Esophagus muscularis mucosa (tissue), 4 donors: ENCODE results near the gene LHFPL6. TPM values are rescaled to one million over a fixed set of nuclear protein-coding genes. Genes with fewer than 3 reads are reported as not detected.

ENCODE experiments used
- DNase-seq: peaks from one replicate; pipeline ENCODE4 v3.0.0-alpha.2; 2017; ENCODE audit errors: extremely low spot score
- H3K27ac ChIP-seq, 4 donors: fragments of 200-600 bp; sonication (generic); replicated peaks in 1 of 4; 1 replicate in 3 of 4; 2 replicates in 1 of 4; pipeline ENCODE4 v1.5.1; 2016 to 2019; ENCODE audit warnings: mild to moderate bottlenecking in 1 of 4
- H3K27me3 ChIP-seq, 4 donors: fragments of 200-600 bp; sonication (generic); one replicate each; pipeline versions ENCODE4 v1.5.1 to v1.6.0; 2016 to 2019
- H3K36me3 ChIP-seq, 4 donors: fragments of 200-600 bp; sonication (generic); one replicate each; pipeline ENCODE4 v1.5.1; 2016 to 2019
- H3K4me1 ChIP-seq, 4 donors: fragments of 200-600 bp; sonication (generic); one replicate each; pipeline ENCODE4 v1.5.1; 2016 to 2019
- H3K4me3 ChIP-seq, 4 donors: fragments of 200-600 bp; sonication (generic); 1 replicate in 2 of 4; 2 replicates in 2 of 4; pipeline ENCODE4 v1.5.1; 2016 to 2019; ENCODE audit warnings: mild to moderate bottlenecking in 4 of 4, moderate library complexity in 1 of 4
- H3K9me3 ChIP-seq, 4 donors: fragments of 200-600 bp; sonication (generic); 1 replicate in 3 of 4; 2 replicates in 1 of 4; pipeline ENCODE4 v1.5.1; 2016 to 2019
- CTCF ChIP-seq, 3 experiments: fragments of 200-600 bp in 2 of 3; fragments of 450-650 bp in 1 of 3; sonication (generic) in 2 of 3; IDR thresholded peaks; one replicate each; pipeline ENCODE4 v1.5.1; 2017 to 2019; ENCODE audit warnings: antibody characterized with exemption in 3 of 3, mild to moderate bottlenecking in 2 of 3, moderate library complexity in 1 of 3
- EP300 ChIP-seq: sonication (generic); formaldehyde crosslinking; IDR thresholded peaks from one replicate; pipeline ENCODE4 v1.6.1; 2017; ENCODE audit warnings: antibody characterized with exemption
- POLR2A ChIP-seq: fragments of 450-650 bp; IDR thresholded peaks from one replicate; pipeline ENCODE4 v1.6.1; 2017; ENCODE audit warnings: antibody characterized with exemption, moderate library complexity, mild to moderate bottlenecking, low read depth
- POLR2AphosphoS5 ChIP-seq, 2 donors: sonication (generic); formaldehyde crosslinking; IDR thresholded peaks; one replicate each; pipeline ENCODE4 v1.6.1; 2017; ENCODE audit warnings: antibody characterized with exemption in 2 of 2
- WGBS: methylation state at CpG from one replicate; pipeline ENCODE4 v1.1.5; 2018; 5-methylcytosine and 5-hydroxymethylcytosine counted together
- intact Hi-C: fragments of 100-400 bp; cut with DNase I; formaldehyde crosslinking; loops from one replicate; pipeline ENCODE4 v1.15.1; 2023
- total RNA-seq, 4 donors: library from RNA; depleted of rRNA; stranded (reverse); fragments of >200 nt; gene quantifications; one replicate each; pipeline versions ENCODE4 v1.1.0 to v1.2.1, GENCODE V29; 2016

Gene LHFPL6
- total RNA-seq, 4 donors from 2014 or later = 55.6 to 75.9 (median 72.0) TPM

- no peaks in the 10 kb centered on the region for H3K36me3 ChIP-seq
- 76% methylated on average over 4 of the region's 4 CpGs for WGBS
- no peak for DNase-seq
- peaks cover 0 to 5% (median 0%) of the 10 kb centered on the region in 4 donors for H3K9me3 ChIP-seq
- no peaks in the 10 kb centered on the region for H3K4me1 ChIP-seq
- H3K27ac ChIP-seq = no peak overlapping the region
- H3K27me3 ChIP-seq = no peaks in the 10 kb centered on the region
- no peak for TF ChIP-seq EP300
- TF ChIP-seq CTCF (IDR thresholded peaks at IDR 0.05) = no peak
- no peak for TF ChIP-seq POLR2AphosphoS5 (IDR thresholded peaks at IDR 0.05)
- TF ChIP-seq POLR2A = no peak
- no peak overlapping the region for H3K4me3 ChIP-seq
- intact Hi-C loops = no loop called here
Observed at GRCh38 chr13:39336207-39336606, 266.8 kb downstream of the LHFPL6 start.

GRCh38 chr13:39335721-39336120 is 267.3 kb downstream of the LHFPL6 start:
- DNase-seq = no peak
- no peak overlapping the region for H3K27ac ChIP-seq
- no peaks in the 10 kb centered on the region for H3K36me3 ChIP-seq
- no peak overlapping the region for H3K4me3 ChIP-seq
- TF ChIP-seq EP300 = no peak
- TF ChIP-seq POLR2AphosphoS5 (IDR thresholded peaks at IDR 0.05) = no peak
- no peak for TF ChIP-seq POLR2A
- no peak for TF ChIP-seq CTCF (IDR thresholded peaks at IDR 0.05)
- H3K27me3 ChIP-seq = no peaks in the 10 kb centered on the region
- H3K4me1 ChIP-seq = no peaks in the 10 kb centered on the region
- H3K9me3 ChIP-seq = peaks cover 0 to 5% (median 0%) of the 10 kb centered on the region in 4 donors
- WGBS = 82% methylated on average over 3 of the region's 3 CpGs
- intact Hi-C loops = no loop called here

DNA sequence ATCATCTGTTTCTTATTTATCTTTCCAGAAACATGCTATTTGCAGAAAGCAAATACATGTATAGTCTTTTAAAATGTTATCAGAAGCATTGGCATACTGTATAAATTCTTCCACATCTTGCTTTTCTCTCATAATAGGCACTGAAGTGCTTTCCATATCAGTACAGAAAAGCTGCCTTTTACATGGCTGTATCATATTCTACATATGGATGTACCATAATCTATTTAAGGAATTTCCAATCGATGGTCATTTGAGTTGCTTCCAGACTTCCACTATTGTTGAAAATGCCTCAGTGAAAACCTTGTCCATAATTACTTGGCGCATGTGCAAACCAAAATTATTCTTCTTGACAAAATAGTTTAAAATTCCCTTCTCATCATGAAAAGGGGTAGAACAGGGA is 272.5 kb downstream of the LHFPL6 start:
- WGBS = 98% methylated on average over 2 of the region's 2 CpGs
- TF ChIP-seq CTCF (IDR thresholded peaks at IDR 0.05) = no peak
- TF ChIP-seq POLR2AphosphoS5 (IDR thresholded peaks at IDR 0.05) = no peak
- no peak for TF ChIP-seq EP300
- TF ChIP-seq POLR2A = no peak
- no peaks in the 10 kb centered on the region for H3K4me1 ChIP-seq
- intact Hi-C loops = no loop called here
- no peak overlapping the region for H3K4me3 ChIP-seq
- H3K27ac ChIP-seq = no peak overlapping the region
- no peak for DNase-seq
- peaks cover 0 to 5% (median 0%) of the 10 kb centered on the region in 4 donors for H3K9me3 ChIP-seq
- H3K27me3 ChIP-seq = no peaks in the 10 kb centered on the region
- no peaks in the 10 kb centered on the region for H3K36me3 ChIP-seq

DNA sequence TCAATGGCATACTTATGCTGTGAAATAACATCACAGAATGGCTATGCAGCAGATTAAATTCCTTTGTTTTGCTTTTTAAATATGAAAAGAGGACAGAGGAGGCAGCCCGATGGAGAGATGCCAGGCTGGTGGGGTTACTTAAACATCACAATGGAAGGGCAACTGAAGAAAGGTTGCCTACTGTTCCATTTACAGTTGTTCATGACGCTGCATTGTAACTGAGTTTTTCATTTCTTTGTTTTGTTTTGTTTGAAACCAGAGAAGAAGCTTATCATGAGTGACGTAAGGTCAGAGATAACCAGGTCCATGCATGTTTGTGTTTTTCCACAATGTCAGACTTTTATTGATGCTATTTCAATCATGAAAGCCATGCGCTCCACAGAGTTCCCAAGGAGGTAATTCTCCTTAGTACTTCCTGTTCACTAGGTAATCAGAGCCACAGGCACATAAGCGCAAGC is 273.8 kb downstream of the LHFPL6 start:
- DNase-seq = no peak
- H3K4me3 ChIP-seq = no peak overlapping the region
- intact Hi-C loops = no loop called here
- peaks cover 0 to 5% (median 0%) of the 10 kb centered on the region in 4 donors for H3K9me3 ChIP-seq
- TF ChIP-seq POLR2AphosphoS5 (IDR thresholded peaks at IDR 0.05) (no peak), EP300 (no peak), POLR2A (no peak), CTCF (IDR thresholded peaks at IDR 0.05) (no peak)
- no peaks in the 10 kb centered on the region for H3K4me1 ChIP-seq
- no peaks in the 10 kb centered on the region for H3K36me3 ChIP-seq
- WGBS = 86% methylated on average over 5 of the region's 5 CpGs
- no peak overlapping the region for H3K27ac ChIP-seq
- no peaks in the 10 kb centered on the region for H3K27me3 ChIP-seq

DNA sequence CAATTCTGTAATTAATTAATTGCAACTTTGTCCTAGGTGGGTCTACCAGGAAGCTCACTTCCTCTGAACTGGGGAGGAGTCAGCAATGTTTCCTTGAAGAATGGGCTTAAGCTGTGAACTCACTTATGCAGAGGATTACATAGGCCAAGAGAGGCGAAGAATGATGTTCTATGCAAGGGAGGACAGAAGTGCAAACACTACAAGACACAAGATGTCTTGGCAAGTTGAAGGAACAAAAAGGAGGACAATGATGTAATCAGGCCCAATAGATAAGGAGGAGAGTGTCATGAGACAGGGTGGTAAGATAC is 275.9 kb downstream of the LHFPL6 start:
- Histone ChIP-seq H3K27me3 (no peaks in the 10 kb centered on the region), H3K4me1 (peaks cover 0 to 15% (median 12%) of the 10 kb centered on the region in 4 donors), H3K9me3 (no peaks in the 10 kb centered on the region), H3K4me3 (no peak overlapping the region), H3K27ac (no peak overlapping the region), H3K36me3 (no peaks in the 10 kb centered on the region)
- intact Hi-C loops = no loop called here
- TF ChIP-seq POLR2A (no peak), POLR2AphosphoS5 (IDR thresholded peaks at IDR 0.05) (no peak), CTCF (IDR thresholded peaks at IDR 0.05) (no peak)
- DNase-seq = no peak
- 90% methylated on average over 1 of the region's 1 CpG for WGBS
